ENCODE results near the gene SYNPR.

- no peak for TF ChIP-seq CTCF (IDR thresholded peaks at IDR 0.05; ENCODE audit: insufficient read depth, low read length)
- TF ChIP-seq POLR2AphosphoS5 (IDR thresholded peaks at IDR 0.05; ENCODE audit: low read depth): no peak
- no peak for TF ChIP-seq REST (IDR thresholded peaks at IDR 0.05; ENCODE audit: insufficient replicate concordance, low read depth)
- no peak for TF ChIP-seq GABPA (IDR thresholded peaks at IDR 0.05; ENCODE audit: low read depth)
These were observed 195.6 kb downstream of the SYNPR start for GRCh38 chr3:63473641-63474166.

All from HL-60 (cell line).